Aorta (tissue), 5 donors: ENCODE results near the gene SCCPDH. TPM values are rescaled to one million over a fixed set of nuclear protein-coding genes. Genes with fewer than 3 reads are reported as not detected.

Source experiments
- ATAC-seq: fragments of 200-7000 bp; cut with Tn5 transposase; one replicate; pipeline ENCODE4 v1.9.1; 2022; ENCODE audit warnings: moderate library complexity; ENCODE audit not compliant: low FRiP score
- DNase-seq, 2 donors: peaks; one replicate each; pipeline ENCODE4 v3.0.0-alpha.2; 2020
- H3K27ac ChIP-seq, 2 donors: one replicate each; pipeline ENCODE4 v1.5.1; 2013; ENCODE audit warnings: low read length in 2 of 2, mild to moderate bottlenecking in 2 of 2, moderate library complexity in 2 of 2, control low read depth in 1 of 2, inconsistent platforms in 1 of 2, low read depth in 1 of 2
- H3K27me3 ChIP-seq, 2 donors: one replicate each; pipeline ENCODE4 v1.6.1; 2013; ENCODE audit warnings: control low read depth in 1 of 2, low read length in 1 of 2, mild to moderate bottlenecking in 1 of 2, moderate library complexity in 1 of 2; ENCODE audit not compliant: insufficient read depth in 2 of 2, control insufficient read depth in 1 of 2
- H3K36me3 ChIP-seq, 2 donors: one replicate each; pipeline ENCODE4 v1.6.1; 2013; ENCODE audit warnings: control low read depth in 1 of 2, low read length in 1 of 2, mild to moderate bottlenecking in 1 of 2; ENCODE audit not compliant: insufficient read depth in 2 of 2, control insufficient read depth in 1 of 2
- H3K4me1 ChIP-seq, 2 donors: one replicate each; pipeline ENCODE4 v1.6.1; 2013; ENCODE audit warnings: low read length in 2 of 2, control low read depth in 1 of 2, mild to moderate bottlenecking in 1 of 2, moderate library complexity in 1 of 2; ENCODE audit not compliant: insufficient read depth in 2 of 2, control insufficient read depth in 1 of 2
- H3K4me3 ChIP-seq, 2 donors: one replicate each; pipeline ENCODE4 v1.5.1; 2013; ENCODE audit warnings: low read length in 2 of 2, control low read depth in 1 of 2, mild to moderate bottlenecking in 1 of 2
- H3K9me3 ChIP-seq: one replicate; pipeline ENCODE4 v1.6.1; 2013; ENCODE audit warnings: mild to moderate bottlenecking, low read length; ENCODE audit not compliant: control insufficient read depth
- WGBS, 2 donors: extraction: QIAGEN DNeasy Blood & Tissue Kit; methylation state at CpG; one replicate each; pipeline ENCODE4 v1.1.7; 2013; 5-methylcytosine and 5-hydroxymethylcytosine counted together
- intact Hi-C, 2 donors: fragments of 100-400 bp; cut with DNase I; formaldehyde crosslinking; loops; one replicate each; pipeline versions ENCODE4 v1.14.2 to v1.15.0; 2022
- polyA plus RNA-seq, 2 donors: library from polyadenylated mRNA; stranded (reverse); fragments of 200-250 nt; gene quantifications; one replicate each; pipeline ENCODE4 v1.2.3, GENCODE V29; 2013
- total RNA-seq, 2 donors: library from RNA; stranded (reverse); fragmentation: NEBNext Ultra II Directional; extraction: Animal tissue kit (Norgen Biotek cat#: 25700); gene quantifications; one replicate each; pipeline ENCODE4 v1.2.1, GENCODE V29; 2021
- donor health status: healthy with polysubstance abuse.
- donor health status: Bipolar disorder and iron deficiency.
- donor health status: DM: no; HTN: no; CAD: no.
- donor health status: DM: no; HTN: no; CAD: no.
- donor health status: DM: yes; HTN: yes; CAD: no.

The SCCPDH gene
- total and polyA plus RNA-seq, 4 donors, result 16.6 to 24.8 (median 18.3) TPM

DNA sequence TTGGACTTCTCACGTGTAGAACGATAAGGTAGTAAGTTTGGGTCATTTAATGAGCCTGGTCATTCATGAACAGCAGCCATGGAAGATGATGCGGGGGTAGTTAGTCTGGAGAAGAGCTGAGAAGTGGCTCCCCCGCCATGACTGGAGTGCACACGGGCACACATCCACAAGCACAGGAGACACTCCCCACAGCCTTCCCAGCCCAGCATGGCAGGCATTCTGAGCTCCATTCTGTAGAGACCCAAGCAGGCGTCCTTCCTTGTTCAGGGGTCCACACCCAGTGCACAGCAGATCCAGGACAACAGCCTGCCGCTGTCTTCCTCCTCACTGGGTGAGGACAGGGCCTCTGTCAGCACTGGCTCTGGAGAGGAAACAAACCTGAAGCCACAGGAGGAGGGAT, 57.0 kb downstream of the SCCPDH start:
- no peak overlapping the region for H3K27ac ChIP-seq
- no peak for ATAC-seq
- H3K27me3 ChIP-seq, result no peaks in the 10 kb centered on the region
- DNase-seq, result no peak
- H3K36me3 ChIP-seq, result no peaks in the 10 kb centered on the region
- no peaks in the 10 kb centered on the region for H3K4me1 ChIP-seq
- WGBS, 2 donors, result 94 to 98% methylated on average over 7 of the region's 7 CpGs
- intact Hi-C loops, result no loop called here
- H3K9me3 ChIP-seq, result peaks cover 2% of the 10 kb centered on the region
- no peak overlapping the region for H3K4me3 ChIP-seq

DNA sequence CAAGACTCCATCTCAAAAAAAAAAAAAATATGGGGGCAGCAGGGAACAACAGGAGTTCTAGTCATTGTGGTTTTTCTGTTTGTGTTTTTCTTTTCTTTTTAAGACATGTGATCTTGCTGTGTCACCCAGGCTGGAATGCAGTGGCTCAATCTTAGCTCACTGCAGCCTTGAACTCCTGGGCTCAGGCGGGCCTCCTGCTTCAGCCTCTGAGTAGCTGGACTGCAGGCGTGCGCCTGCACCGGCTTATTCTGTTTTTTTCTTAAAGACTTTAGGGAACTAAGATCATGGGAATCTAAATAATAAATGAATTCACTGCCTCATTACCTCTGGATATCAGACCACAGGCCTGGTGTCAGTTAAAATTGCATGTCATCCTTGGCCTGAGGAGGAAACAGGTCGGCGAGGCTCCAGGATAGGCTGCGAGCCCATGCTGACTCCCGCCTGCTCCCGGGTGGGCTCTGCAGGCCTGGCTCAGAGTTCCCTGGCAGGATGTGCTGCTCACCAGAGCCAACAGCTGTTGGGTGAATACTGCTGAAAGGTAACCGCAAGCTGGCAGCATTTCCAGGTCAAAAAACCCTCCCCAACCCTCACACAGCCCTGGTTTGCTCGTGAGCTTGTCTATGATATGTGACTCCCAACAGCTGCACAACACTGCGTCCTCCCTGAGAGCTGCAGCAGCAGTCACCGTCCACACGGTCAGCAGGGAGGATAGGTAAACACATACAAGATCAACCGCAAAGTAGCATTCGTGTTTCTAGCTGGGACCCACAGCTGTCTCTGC, 58.1 kb downstream of the SCCPDH start:
- H3K4me3 ChIP-seq, result no peak overlapping the region
- H3K36me3 ChIP-seq, result no peaks in the 10 kb centered on the region
- peaks cover 2% of the 10 kb centered on the region for H3K9me3 ChIP-seq
- DNase-seq, result peak in 1 of 2 donors; percentile 61
- peak; percentile 45 for ATAC-seq
- intact Hi-C loops, result no loop called here
- H3K4me1 ChIP-seq, result no peaks in the 10 kb centered on the region
- H3K27me3 ChIP-seq, result no peaks in the 10 kb centered on the region
- no peak overlapping the region for H3K27ac ChIP-seq
- 42 to 44% methylated on average over 16 of the region's 16 CpGs for WGBS, 2 donors

DNA sequence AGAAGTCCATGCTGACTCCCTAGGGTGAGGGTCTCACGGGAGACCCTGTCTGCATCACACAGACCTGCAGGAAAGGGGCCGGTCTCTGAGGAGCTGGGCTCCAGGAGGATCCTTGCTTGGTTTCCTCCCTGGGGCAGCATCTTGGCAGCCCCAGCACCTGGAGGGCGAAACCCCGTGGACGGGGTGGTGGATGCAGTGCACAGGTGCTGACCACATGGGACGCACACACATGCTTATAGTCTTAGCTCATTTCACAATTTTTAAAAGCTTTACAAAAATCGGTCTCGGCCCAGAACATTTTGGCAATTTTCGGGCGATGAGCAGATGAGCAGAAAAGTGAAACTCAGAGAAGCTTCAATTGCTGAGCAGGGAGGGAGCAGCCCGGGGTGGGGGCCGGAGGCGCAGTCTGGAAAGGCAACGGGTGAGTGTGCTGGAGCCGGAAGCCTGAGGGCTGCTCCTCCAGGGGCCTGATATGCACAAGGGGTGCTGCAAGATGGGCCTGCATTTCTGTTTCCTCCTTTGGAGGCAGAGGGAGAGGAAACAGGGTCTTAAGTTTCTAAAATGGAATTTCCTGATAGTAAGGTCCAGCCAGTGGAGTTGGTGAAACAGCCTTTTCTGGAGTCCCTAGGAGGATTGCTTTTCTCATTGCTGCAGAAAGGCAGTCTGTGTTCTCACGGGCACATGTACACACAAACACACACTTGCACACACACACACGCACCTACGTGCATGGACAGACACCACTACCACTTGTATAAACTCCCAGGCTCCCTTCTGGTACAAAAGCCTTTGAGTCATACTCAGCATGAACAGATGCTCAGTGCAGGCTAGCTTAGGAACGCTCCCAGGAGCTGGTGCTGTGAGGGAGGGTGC, 60.6 kb downstream of the SCCPDH start:
- ATAC-seq (peak; percentile 27), DNase-seq (no peak)
- no peaks in the 10 kb centered on the region for H3K4me1 ChIP-seq
- 70 to 75% methylated on average over 19 of the region's 19 CpGs for WGBS, 2 donors
- peaks cover 2% of the 10 kb centered on the region for H3K9me3 ChIP-seq
- no peaks in the 10 kb centered on the region for H3K36me3 ChIP-seq
- no peak overlapping the region for H3K27ac ChIP-seq
- H3K27me3 ChIP-seq, result no peaks in the 10 kb centered on the region
- intact Hi-C loops, result no loop called here
- H3K4me3 ChIP-seq, result no peak overlapping the region

DNA sequence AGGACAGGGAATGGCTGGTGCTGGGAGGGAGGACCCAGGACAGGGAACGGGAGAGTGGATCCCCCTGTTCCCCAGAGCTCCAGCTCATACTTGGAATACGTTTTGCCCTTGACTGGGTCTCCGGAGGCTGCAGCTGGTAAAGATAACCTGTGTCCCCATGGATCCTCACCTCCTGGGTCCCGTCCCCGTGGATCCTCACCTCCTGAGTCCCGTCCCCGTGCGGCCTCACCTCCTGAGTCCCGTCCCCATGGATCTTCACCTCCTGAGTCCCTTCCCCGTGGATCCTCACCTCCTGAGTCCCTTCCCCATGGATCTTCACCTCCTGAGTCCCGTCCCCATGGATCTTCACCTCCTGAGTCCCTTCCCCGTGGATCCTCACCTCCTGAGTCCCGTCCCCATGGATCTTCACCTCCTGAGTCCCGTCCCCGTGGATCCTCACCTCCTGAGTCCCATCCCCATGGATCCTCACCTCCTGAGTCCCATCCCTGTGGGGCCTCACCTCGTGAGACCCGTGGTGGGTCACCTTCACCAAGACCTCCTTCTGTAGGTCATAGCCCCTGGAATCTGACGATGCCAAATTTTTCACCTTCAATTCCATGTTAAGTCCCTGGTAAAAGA, 61.4 kb downstream of the SCCPDH start:
- ATAC-seq (no peak), DNase-seq (no peak)
- Histone ChIP-seq H3K4me3 (no peak overlapping the region), H3K9me3 (peaks cover 2% of the 10 kb centered on the region), H3K27me3 (no peaks in the 10 kb centered on the region), H3K36me3 (no peaks in the 10 kb centered on the region), H3K4me1 (no peaks in the 10 kb centered on the region), H3K27ac (no peak overlapping the region)
- 83 to 84% methylated on average over 17 to 18 of the region's 18 CpGs for WGBS, 2 donors
- intact Hi-C loops, result no loop called here

DNA sequence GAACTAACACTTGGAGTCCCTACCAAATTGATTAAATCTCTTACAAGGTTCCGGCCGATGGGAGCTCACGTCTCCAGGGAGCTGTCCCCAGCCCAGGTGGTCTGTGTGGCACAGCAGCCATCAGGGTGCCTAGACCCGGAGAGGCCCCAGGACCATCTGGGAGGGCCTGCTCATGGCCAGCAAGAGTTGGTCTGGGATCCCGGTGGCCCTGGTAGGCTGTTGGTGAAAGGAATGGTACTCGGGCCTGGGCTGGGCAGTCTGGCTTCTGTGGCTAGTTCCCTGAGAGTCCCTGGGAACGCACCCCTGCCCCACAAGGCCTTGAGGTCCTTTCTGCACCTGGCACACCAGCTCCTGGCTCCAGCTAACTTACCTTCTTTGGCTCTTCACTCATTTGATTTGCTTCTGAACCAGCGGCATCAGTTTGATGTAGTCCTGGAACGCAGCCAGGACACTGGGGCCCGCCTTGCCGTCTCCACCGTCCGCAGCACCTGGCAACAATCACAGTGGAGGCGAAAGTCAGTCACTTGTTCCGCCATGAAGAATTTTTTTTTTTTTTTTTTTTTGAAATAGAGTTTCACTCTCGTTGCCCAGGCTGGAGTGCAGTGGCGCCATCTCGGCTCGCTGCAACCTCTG, 62.5 kb downstream of the SCCPDH start:
- H3K36me3 ChIP-seq, result no peaks in the 10 kb centered on the region
- H3K27ac ChIP-seq, result no peak overlapping the region
- no peaks in the 10 kb centered on the region for H3K4me1 ChIP-seq
- 81 to 84% methylated on average over 19 of the region's 19 CpGs for WGBS, 2 donors
- H3K9me3 ChIP-seq, result no peaks in the 10 kb centered on the region
- intact Hi-C loops, result no loop called here
- no peak for ATAC-seq
- no peaks in the 10 kb centered on the region for H3K27me3 ChIP-seq
- no peak overlapping the region for H3K4me3 ChIP-seq
- DNase-seq, result no peak

DNA sequence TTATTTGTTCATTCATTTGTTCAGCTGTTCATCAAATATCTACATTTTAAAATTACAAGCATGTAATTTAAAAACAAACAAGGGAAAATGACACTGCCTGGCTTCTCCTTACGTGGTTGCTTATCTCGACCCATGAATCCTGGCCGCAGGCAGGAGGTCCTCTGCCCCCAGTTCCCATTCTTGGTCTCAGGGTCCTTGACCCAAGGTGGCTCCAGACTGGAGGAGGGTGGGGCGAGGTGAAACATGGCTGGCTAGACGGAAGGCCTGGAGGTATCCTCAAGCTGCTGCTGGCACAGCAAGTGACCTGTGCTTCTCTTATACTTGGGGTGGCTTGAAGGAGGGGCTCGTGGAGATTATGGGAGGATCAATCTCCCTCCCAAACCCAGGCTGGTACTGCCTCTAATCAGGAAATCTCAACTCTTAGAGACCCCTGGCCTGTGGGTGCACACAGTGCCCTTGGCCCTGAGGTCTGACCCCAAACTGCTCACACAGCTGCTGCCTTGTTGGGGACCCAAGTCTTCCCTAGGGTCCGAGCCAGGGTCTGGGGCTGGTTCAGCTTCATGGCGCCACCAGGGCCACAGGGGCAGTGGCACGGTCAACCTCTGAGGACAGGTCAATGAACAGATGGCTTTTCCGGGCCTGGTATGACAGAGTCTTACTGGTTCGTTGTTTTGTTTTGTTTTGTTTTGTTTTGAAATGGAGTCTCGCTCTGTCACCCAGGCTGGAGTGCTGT, 63.7 kb downstream of the SCCPDH start:
- Histone ChIP-seq H3K4me3 (no peak overlapping the region), H3K4me1 (no peaks in the 10 kb centered on the region), H3K36me3 (no peaks in the 10 kb centered on the region), H3K27me3 (no peaks in the 10 kb centered on the region), H3K27ac (no peak overlapping the region), H3K9me3 (no peaks in the 10 kb centered on the region)
- no peak for ATAC-seq
- 82 to 84% methylated on average over 12 of the region's 12 CpGs for WGBS, 2 donors
- intact Hi-C loops, result no loop called here
- peak in 1 of 2 donors; percentile 50 for DNase-seq

DNA sequence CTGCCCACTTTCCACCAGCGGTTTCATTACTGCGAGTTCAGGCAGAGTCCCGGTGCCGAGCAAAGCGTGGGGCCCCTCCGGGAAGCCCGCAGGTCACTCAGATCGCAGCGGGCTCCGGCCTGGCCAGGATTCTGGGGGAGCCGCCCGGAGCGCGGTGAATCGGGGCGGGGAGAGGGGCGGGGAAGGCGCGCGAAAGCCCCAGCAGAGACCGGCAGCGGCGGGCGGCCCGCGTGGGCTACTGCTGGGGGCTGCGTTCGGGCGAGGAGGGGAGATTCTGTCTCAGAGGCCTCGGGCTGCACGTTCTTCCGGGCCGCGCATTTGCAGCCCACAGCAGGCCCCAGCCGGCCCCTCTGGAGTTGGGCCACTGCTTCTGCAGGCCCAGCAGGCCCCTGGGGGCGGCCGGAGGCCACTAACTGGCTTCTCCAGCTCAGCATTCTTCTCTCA, 64.7 kb downstream of the SCCPDH start:
- H3K4me1 ChIP-seq, result no peaks in the 10 kb centered on the region
- no peak overlapping the region for H3K27ac ChIP-seq
- H3K9me3 ChIP-seq, result no peaks in the 10 kb centered on the region
- 2 to 3% methylated on average over 31 to 37 of the region's 37 CpGs for WGBS, 2 donors
- intact Hi-C loops, result no loop called here
- ATAC-seq (no peak), DNase-seq (no peak)
- peak overlapping the region in 1 of 2 donors; percentile 1 for H3K4me3 ChIP-seq
- no peaks in the 10 kb centered on the region for H3K27me3 ChIP-seq
- no peaks in the 10 kb centered on the region for H3K36me3 ChIP-seq
